Measurements from ENCODE around the gene SPAG9. TPM values are rescaled to one million over a fixed set of nuclear protein-coding genes. Genes with fewer than 3 reads are reported as not detected.
A peak's percentile ranks its signal among the peaks of the same experiment; 100 is the strongest.

Gene SPAG9
- total RNA-seq, 1 experiment from 2014 or later: 90.5 TPM

- ATAC-seq (peak; percentile 14; the same call in 1 of the 2 replicates), DNase-seq (no peak)
- Histone ChIP-seq H3K4me2 (ENCODE audit: low read length) (no peak overlapping the region), H3K27ac (ENCODE audit: low read length) (no peak overlapping the region), H4K20me1 (ENCODE audit: low read length) (peaks cover 28% of the 10 kb centered on the region), H3K36me3 (ENCODE audit: low read depth, low read length) (no peaks in the 10 kb centered on the region), H3K27me3 (ENCODE audit: low read length) (no peaks in the 10 kb centered on the region), H3K9me2 (replicated peaks; ENCODE audit: low read length) (no peaks in the 10 kb centered on the region), H3F3A (ENCODE audit: low read length, unreplicated experiment) (no peaks in the 10 kb centered on the region), H3K4me1 (ENCODE audit: insufficient read depth, low read length) (no peaks in the 10 kb centered on the region), H3K9me3 (ENCODE audit: low read length) (no peaks in the 10 kb centered on the region), H3K4me3 (ENCODE audit: low read length) (no peak overlapping the region), H3K79me2 (ENCODE audit: low read length) (peaks cover 94% of the 10 kb centered on the region), H2AFZ (ENCODE audit: low read length) (no peak overlapping the region), H3K9ac (ENCODE audit: low read length) (no peak overlapping the region)
- ChIA-PET CTCF (no interaction called here), POLR2A (ENCODE audit: unreplicated experiment) (no interaction called here)
- TF ChIP-seq CTCF (conservative IDR thresholded peaks at IDR 0.05; ENCODE audit: low read depth, low read length): no peak
- no peak for TF ChIP-seq EZH2phosphoT487 (IDR thresholded peaks at IDR 0.05; ENCODE audit: borderline replicate concordance, low read length)
- TF ChIP-seq EZH2 (IDR thresholded peaks at IDR 0.05; ENCODE audit: low read length, unreplicated experiment): no peak
- intact Hi-C loops (cut with micrococcal nuclease): no loop called here
- no TSS peak for BruUV-seq (replicated peaks)
Measured at GRCh38 chr17:51107778-51108177, 12.9 kb downstream of the SPAG9 start.

GRCh38 chr17:51103451-51103850 lies 17.2 kb downstream of the SPAG9 start:
- no peaks in the 10 kb centered on the region for H3F3A ChIP-seq (ENCODE audit: low read length, unreplicated experiment)
- DNase-seq (no peak), ATAC-seq (no peak)
- H3K4me2 ChIP-seq (ENCODE audit: low read length): no peak overlapping the region
- H3K9me2 ChIP-seq (replicated peaks; ENCODE audit: low read length): no peaks in the 10 kb centered on the region
- no peaks in the 10 kb centered on the region for H3K36me3 ChIP-seq (ENCODE audit: low read depth, low read length)
- no TSS peak for BruUV-seq (replicated peaks)
- H3K4me1 ChIP-seq (ENCODE audit: insufficient read depth, low read length): no peaks in the 10 kb centered on the region
- no peak for TF ChIP-seq CTCF (conservative IDR thresholded peaks at IDR 0.05; ENCODE audit: low read depth, low read length)
- TF ChIP-seq EZH2 (IDR thresholded peaks at IDR 0.05; ENCODE audit: low read length, unreplicated experiment): no peak
- no peak for TF ChIP-seq EZH2phosphoT487 (IDR thresholded peaks at IDR 0.05; ENCODE audit: borderline replicate concordance, low read length)
- intact Hi-C loops (cut with micrococcal nuclease): no loop called here
- CTCF ChIA-PET: no interaction called here
- H3K27me3 ChIP-seq (ENCODE audit: low read length): no peaks in the 10 kb centered on the region
- POLR2A ChIA-PET (ENCODE audit: unreplicated experiment): no interaction called here
- H4K20me1 ChIP-seq (ENCODE audit: low read length): peaks cover 18% of the 10 kb centered on the region; the same call in 1 of the 2 replicates
- H3K9ac ChIP-seq (ENCODE audit: low read length): no peak overlapping the region
- H3K27ac ChIP-seq (ENCODE audit: low read length): no peak overlapping the region
- no peak overlapping the region for H3K4me3 ChIP-seq (ENCODE audit: low read length)
- H3K79me2 ChIP-seq (ENCODE audit: low read length): peaks cover 92% of the 10 kb centered on the region
- no peaks in the 10 kb centered on the region for H3K9me3 ChIP-seq (ENCODE audit: low read length)
- no peak overlapping the region for H2AFZ ChIP-seq (ENCODE audit: low read length)

- Histone ChIP-seq H3K9me2 (replicated peaks; ENCODE audit: low read length) (no peaks in the 10 kb centered on the region), H3K36me3 (ENCODE audit: low read depth, low read length) (no peaks in the 10 kb centered on the region), H3K27me3 (ENCODE audit: low read length) (no peaks in the 10 kb centered on the region), H3K9me3 (ENCODE audit: low read length) (no peaks in the 10 kb centered on the region), H3K27ac (ENCODE audit: low read length) (no peak overlapping the region), H3K4me2 (ENCODE audit: low read length) (no peak overlapping the region), H2AFZ (ENCODE audit: low read length) (no peak overlapping the region), H3K4me3 (ENCODE audit: low read length) (no peak overlapping the region), H4K20me1 (ENCODE audit: low read length) (peaks cover 18% of the 10 kb centered on the region; the same call in 1 of the 2 replicates), H3K4me1 (ENCODE audit: insufficient read depth, low read length) (no peaks in the 10 kb centered on the region), H3F3A (ENCODE audit: low read length, unreplicated experiment) (no peaks in the 10 kb centered on the region), H3K79me2 (ENCODE audit: low read length) (peaks cover 92% of the 10 kb centered on the region), H3K9ac (ENCODE audit: low read length) (no peak overlapping the region)
- POLR2A ChIA-PET (ENCODE audit: unreplicated experiment): no interaction called here
- ATAC-seq (no peak), DNase-seq (no peak)
- CTCF ChIA-PET: no interaction called here
- intact Hi-C loops (cut with micrococcal nuclease): no loop called here
- no TSS peak for BruUV-seq (replicated peaks)
- TF ChIP-seq EZH2 (IDR thresholded peaks at IDR 0.05; ENCODE audit: low read length, unreplicated experiment) (no peak), CTCF (conservative IDR thresholded peaks at IDR 0.05; ENCODE audit: low read depth, low read length) (no peak), EZH2phosphoT487 (IDR thresholded peaks at IDR 0.05; ENCODE audit: borderline replicate concordance, low read length) (no peak)
Measured at GRCh38 chr17:51103050-51103449, 17.6 kb downstream of the SPAG9 start.
